Spleen (tissue), 11 donors: Measurements from ENCODE around the gene PDE3A. TPM values are rescaled to one million over a fixed set of nuclear protein-coding genes. Genes with fewer than 3 reads are reported as not detected.

ENCODE experiments used
- DNase-seq: peaks from one replicate; pipeline ENCODE4 v3.0.0-alpha.2; 2020
- H3K27ac ChIP-seq, 8 donors: fragments of 200-600 bp; sonication (generic) in 7 of 8; 1 replicate in 4 of 8; 2 replicates in 4 of 8; pipeline versions ENCODE4 v1.5.0 to v1.8.0; 2016 to 2021; ENCODE audit warnings: inconsistent platforms in 4 of 8, mild to moderate bottlenecking in 4 of 8, moderate library complexity in 1 of 8
- H3K27me3 ChIP-seq, 7 donors: fragments of 200-600 bp; sonication (generic) in 6 of 7; replicated peaks in 1 of 7; 1 replicate in 4 of 7; 2 replicates in 3 of 7; pipeline versions ENCODE4 v1.5.0 to v1.8.0; 2016 to 2021; ENCODE audit warnings: inconsistent platforms in 3 of 7, mild to moderate bottlenecking in 1 of 7
- H3K36me3 ChIP-seq, 6 donors: fragments of 200-600 bp; sonication (generic) in 5 of 6; 1 replicate in 4 of 6; 2 replicates in 2 of 6; pipeline versions ENCODE4 v1.5.0 to v1.8.0; 2016 to 2021; ENCODE audit warnings: inconsistent platforms in 2 of 6
- H3K4me1 ChIP-seq, 6 donors: fragments of 200-600 bp; sonication (generic) in 5 of 6; 1 replicate in 3 of 6; 2 replicates in 3 of 6; pipeline versions ENCODE4 v1.5.0 to v1.8.0; 2016 to 2021; ENCODE audit warnings: inconsistent platforms in 3 of 6
- H3K4me3 ChIP-seq, 8 donors: fragments of 200-600 bp; sonication (generic) in 7 of 8; 1 replicate in 4 of 8; 2 replicates in 4 of 8; pipeline versions ENCODE4 v1.5.0 to v1.8.0; 2016 to 2021; ENCODE audit warnings: inconsistent platforms in 4 of 8, mild to moderate bottlenecking in 4 of 8, moderate library complexity in 2 of 8
- H3K9me3 ChIP-seq, 8 donors: fragments of 200-600 bp; sonication (generic) in 7 of 8; 1 replicate in 4 of 8; 2 replicates in 4 of 8; pipeline versions ENCODE4 v1.5.0 to v1.8.0; 2016 to 2021; ENCODE audit warnings: inconsistent platforms in 4 of 8
- CTCF ChIP-seq, 11 experiments: fragments of 200-600 bp in 7 of 11; fragments of 450-650 bp in 4 of 11; sonication (generic) in 4 of 11; IDR thresholded peaks in 8 of 11; conservative IDR thresholded peaks in 3 of 11; 1 replicate in 7 of 11; 2 replicates in 4 of 11; pipeline versions ENCODE4 v1.4.0 to v1.8.0; 2016 to 2021; ENCODE audit warnings: antibody characterized with exemption in 11 of 11, inconsistent platforms in 4 of 11, mild to moderate bottlenecking in 1 of 11
- POLR2A ChIP-seq, 3 donors: fragments of 450-650 bp; IDR thresholded peaks; one replicate each; pipeline ENCODE4 v1.5.1; 2017; ENCODE audit warnings: antibody characterized with exemption in 3 of 3, mild to moderate bottlenecking in 1 of 3
- POLR2AphosphoS5 ChIP-seq, 3 donors: sonication (generic); formaldehyde crosslinking; IDR thresholded peaks; one replicate each; pipeline ENCODE4 v1.5.1; 2017; ENCODE audit warnings: antibody characterized with exemption in 3 of 3
- WGBS, 5 donors: extraction: QIAGEN DNeasy Blood & Tissue Kit in 3 of 5; methylation state at CpG; one replicate each; pipeline versions ENCODE4 v1.1.5 to v1.1.7; 2013 to 2018; 5-methylcytosine and 5-hydroxymethylcytosine counted together
- intact Hi-C: fragments of 100-400 bp; cut with DNase I; formaldehyde crosslinking; loops from one replicate; pipeline ENCODE4 v1.15.0; 2023; ENCODE audit warnings: low total_unique reads
- polyA plus RNA-seq, 3 donors: library from polyadenylated mRNA; stranded (reverse); fragments of 200-250 nt; gene quantifications; one replicate each; pipeline ENCODE4 v1.2.1, GENCODE V29; 2013
- total RNA-seq, 7 donors: library from RNA; depleted of rRNA in 3 of 7; stranded (reverse); fragments of >200 nt in 3 of 7; fragmentation: NEBNext Ultra II Directional in 4 of 7; extraction: Animal tissue kit (Norgen Biotek cat#: 25700) in 4 of 7; gene quantifications; one replicate each; pipeline versions ENCODE4 v1.1.0 to v1.2.1, GENCODE V29; 2016 to 2021
- donor health status: healthy with polysubstance abuse.
- donor health status: DM: no; HTN: no; CAD: no; lungs with moderate emphysema.
- donor health status: DM: no; HTN: no; CAD: no.
- donor health status: Bipolar disorder and iron deficiency.
- donor health status: healthy.
- donor health status: DM: no; HTN: no; CAD: no.
- donor health status: DM: yes; HTN: yes; CAD: no.

PDE3A gene
- total and polyA plus RNA-seq, 10 donors: 0.57 to 10.1 (median 7.5) TPM

GRCh38 chr12:20616093-20616492 is 247.8 kb downstream of the PDE3A start:
- intact Hi-C loops: no loop called here
- DNase-seq: peak; percentile 53
- H3K27ac ChIP-seq: no peak overlapping the region
- 84 to 96% (median 91%) methylated on average over 6 of the region's 6 CpGs for WGBS, 5 donors
- no peaks in the 10 kb centered on the region for H3K36me3 ChIP-seq
- H3K9me3 ChIP-seq: no peaks in the 10 kb centered on the region
- no peaks in the 10 kb centered on the region for H3K4me1 ChIP-seq
- no peak overlapping the region for H3K4me3 ChIP-seq
- no peaks in the 10 kb centered on the region for H3K27me3 ChIP-seq
- TF ChIP-seq POLR2AphosphoS5 (IDR thresholded peaks at IDR 0.05) (no peak), CTCF (IDR thresholded peaks at IDR 0.05 in 8 of 11, conservative IDR thresholded peaks at IDR 0.05 in 3 of 11) (no peak), POLR2A (IDR thresholded peaks at IDR 0.05) (no peak)

- H3K36me3 ChIP-seq: no peaks in the 10 kb centered on the region
- no peaks in the 10 kb centered on the region for H3K9me3 ChIP-seq
- no peak for DNase-seq
- TF ChIP-seq POLR2A (IDR thresholded peaks at IDR 0.05) (no peak), CTCF (IDR thresholded peaks at IDR 0.05 in 8 of 11, conservative IDR thresholded peaks at IDR 0.05 in 3 of 11) (no peak)
- H3K27ac ChIP-seq: no peak overlapping the region
- no peaks in the 10 kb centered on the region for H3K4me1 ChIP-seq
- intact Hi-C loops: no loop called here
- H3K27me3 ChIP-seq: no peaks in the 10 kb centered on the region
- WGBS, 5 donors: 77 to 91% (median 84%) methylated on average over 2 of the region's 2 CpGs
- H3K4me3 ChIP-seq: no peak overlapping the region
Measured at GRCh38 chr12:20620261-20620660, 251.9 kb downstream of the PDE3A start.

- H3K4me3 ChIP-seq: no peak overlapping the region
- TF ChIP-seq CTCF (IDR thresholded peaks at IDR 0.05 in 8 of 11, conservative IDR thresholded peaks at IDR 0.05 in 3 of 11): peak in 1 of 11 experiments; percentile 15
- no peak for TF ChIP-seq POLR2A (IDR thresholded peaks at IDR 0.05)
- no peaks in the 10 kb centered on the region for H3K27me3 ChIP-seq
- H3K4me1 ChIP-seq: no peaks in the 10 kb centered on the region
- no peaks in the 10 kb centered on the region for H3K36me3 ChIP-seq
- intact Hi-C loops: no loop called here
- H3K9me3 ChIP-seq: no peaks in the 10 kb centered on the region
- 67 to 83% (median 81%) methylated on average over 5 of the region's 5 CpGs for WGBS, 5 donors
- no peak for DNase-seq
- no peak overlapping the region for H3K27ac ChIP-seq
Measured at GRCh38 chr12:20624718-20625117, 256.4 kb downstream of the PDE3A start.

GRCh38 chr12:20625531-20625930 is 257.2 kb downstream of the PDE3A start:
- TF ChIP-seq POLR2A (IDR thresholded peaks at IDR 0.05) (no peak), CTCF (IDR thresholded peaks at IDR 0.05 in 8 of 11, conservative IDR thresholded peaks at IDR 0.05 in 3 of 11) (no peak), POLR2AphosphoS5 (IDR thresholded peaks at IDR 0.05) (no peak)
- Histone ChIP-seq H3K4me3 (no peak overlapping the region), H3K9me3 (no peaks in the 10 kb centered on the region), H3K4me1 (no peaks in the 10 kb centered on the region), H3K27me3 (no peaks in the 10 kb centered on the region), H3K36me3 (no peaks in the 10 kb centered on the region), H3K27ac (no peak overlapping the region)
- 78 to 90% (median 79%) methylated on average over 2 of the region's 2 CpGs for WGBS, 5 donors
- no peak for DNase-seq
- intact Hi-C loops: no loop called here
